SJCRH30 (cell line): ENCODE data around the gene ARHGAP5. TPM values are rescaled to one million over a fixed set of nuclear protein-coding genes. Genes with fewer than 3 reads are reported as not detected.

Experiments used
- DNase-seq, 2 experiments: peaks; one replicate each; pipeline ENCODE4 v3.0.0-alpha.2; 2015 to 2020
- H3K27ac ChIP-seq: fragments of 250-450 bp; sonication (Bioruptor Pico); 2 replicates; pipeline ENCODE4 v1.5.1; 2020; ENCODE audit warnings: mild to moderate bottlenecking, moderate library complexity
- H3K27me3 ChIP-seq: fragments of 250-450 bp; sonication (Bioruptor Pico); 2 replicates; pipeline ENCODE4 v1.5.1; 2020; ENCODE audit warnings: mild to moderate bottlenecking, moderate library complexity
- H3K36me3 ChIP-seq: fragments of 250-450 bp; sonication (Bioruptor Pico); 2 replicates; pipeline ENCODE4 v1.5.1; 2020; ENCODE audit warnings: mild to moderate bottlenecking, moderate library complexity
- H3K4me1 ChIP-seq: fragments of 250-450 bp; sonication (Bioruptor Pico); 2 replicates; pipeline ENCODE4 v1.5.1; 2020; ENCODE audit warnings: mild to moderate bottlenecking, moderate library complexity
- H3K4me3 ChIP-seq: fragments of 250-450 bp; sonication (Bioruptor Pico); 2 replicates; pipeline ENCODE4 v1.5.1; 2020; ENCODE audit warnings: mild to moderate bottlenecking, moderate library complexity
- H3K9me3 ChIP-seq: fragments of 250-450 bp; sonication (Bioruptor Pico); replicated peaks from 2 replicates; pipeline ENCODE4 v1.5.1; 2020; ENCODE audit warnings: mild to moderate bottlenecking, moderate library complexity
- total RNA-seq: library from RNA; depleted of rRNA; stranded (reverse); fragments of >200 nt; shearing (Covaris generic); gene quantifications from 2 replicates; pipeline ENCODE4 v1.2.3, GENCODE V29; 2014

Gene ARHGAP5
- total RNA-seq, 1 experiment from 2014 or later: 178 TPM

- H3K36me3 ChIP-seq: peaks cover 3% of the 10 kb centered on the region
These were observed 6.2 kb downstream of the ARHGAP5 start for GRCh38 chr14:32083315-32083624.

GRCh38 chr14:32083789-32084188 lies 6.7 kb downstream of the ARHGAP5 start:
- no peak for DNase-seq
- Histone ChIP-seq H3K4me3 (no peak overlapping the region), H3K4me1 (peaks cover 16% of the 10 kb centered on the region), H3K9me3 (no peaks in the 10 kb centered on the region; the same call in 1 of the 2 replicates), H3K36me3 (peaks cover 3% of the 10 kb centered on the region), H3K27me3 (no peaks in the 10 kb centered on the region), H3K27ac (no peak overlapping the region)

More at GRCh38 chr14:32083315-32083624, 6.2 kb downstream of the ARHGAP5 start:
- H3K9me3 ChIP-seq: no peaks in the 10 kb centered on the region; the same call in 1 of the 2 replicates
- no peak overlapping the region for H3K27ac ChIP-seq
- peaks cover 16% of the 10 kb centered on the region for H3K4me1 ChIP-seq
- no peak for DNase-seq
- no peaks in the 10 kb centered on the region for H3K27me3 ChIP-seq
- no peak overlapping the region for H3K4me3 ChIP-seq

- peaks cover 13% of the 10 kb centered on the region for H3K4me1 ChIP-seq
- no peak overlapping the region for H3K4me3 ChIP-seq
These were observed 8.2 kb downstream of the ARHGAP5 start for GRCh38 chr14:32085182-32085844.

GRCh38 chr14:32085845-32086383 lies 8.8 kb downstream of the ARHGAP5 start:
- Histone ChIP-seq H3K4me3 (no peak overlapping the region), H3K4me1 (peaks cover 13% of the 10 kb centered on the region)

More at GRCh38 chr14:32085182-32085844, 8.2 kb downstream of the ARHGAP5 start:
- Histone ChIP-seq H3K9me3 (no peaks in the 10 kb centered on the region; the same call in 1 of the 2 replicates), H3K36me3 (peaks cover 4% of the 10 kb centered on the region), H3K27ac (no peak overlapping the region), H3K27me3 (no peaks in the 10 kb centered on the region)
- no peak for DNase-seq

DNA sequence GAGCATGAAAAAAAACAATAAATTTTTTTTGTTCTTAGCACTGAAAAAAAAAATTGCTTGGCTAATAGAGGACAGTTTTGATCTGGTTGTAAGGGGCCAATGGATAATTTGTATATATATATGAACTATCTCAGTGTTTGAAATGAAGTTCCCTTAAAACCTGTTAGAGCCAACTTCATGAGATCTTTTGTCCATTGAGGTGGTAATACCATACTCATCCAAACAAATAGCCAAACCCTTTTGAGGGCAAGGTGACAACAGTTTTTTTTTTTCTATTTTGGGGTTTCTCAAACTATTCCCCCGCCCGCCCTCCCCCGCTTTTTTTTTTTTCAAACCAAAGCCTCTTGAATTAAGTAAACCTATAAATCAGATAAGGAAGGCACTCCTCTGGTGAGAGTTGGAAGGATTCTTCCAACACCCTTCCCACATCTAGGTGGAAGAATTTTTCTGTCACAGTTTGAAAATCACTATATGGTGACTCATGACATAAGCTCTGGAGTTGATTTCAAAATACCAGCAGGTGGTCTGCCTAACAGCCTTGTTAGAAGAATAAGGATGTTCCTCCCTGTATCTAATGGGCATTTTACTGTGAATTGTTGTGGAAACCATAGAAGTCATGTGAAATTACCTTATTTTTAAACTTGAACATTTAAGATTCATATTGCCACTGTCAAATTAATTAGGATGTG lies 10.2 kb downstream of the ARHGAP5 start:
- peak; percentile 52 to 79 for DNase-seq
- no peak overlapping the region for H3K4me3 ChIP-seq
- peaks cover 13% of the 10 kb centered on the region for H3K4me1 ChIP-seq
- H3K27me3 ChIP-seq: no peaks in the 10 kb centered on the region
- peaks cover 21% of the 10 kb centered on the region for H3K36me3 ChIP-seq
- H3K27ac ChIP-seq: peak overlapping the region; percentile 14
- H3K9me3 ChIP-seq: no peaks in the 10 kb centered on the region; the same call in 1 of the 2 replicates

More at GRCh38 chr14:32085845-32086383, 8.8 kb downstream of the ARHGAP5 start:
- Histone ChIP-seq H3K27ac (no peak overlapping the region), H3K9me3 (no peaks in the 10 kb centered on the region; the same call in 1 of the 2 replicates), H3K27me3 (no peaks in the 10 kb centered on the region), H3K36me3 (peaks cover 9% of the 10 kb centered on the region)
- DNase-seq: no peak

- Histone ChIP-seq H3K9me3 (no peaks in the 10 kb centered on the region; the same call in 1 of the 2 replicates), H3K27me3 (no peaks in the 10 kb centered on the region), H3K4me1 (peaks cover 13% of the 10 kb centered on the region), H3K36me3 (peaks cover 25% of the 10 kb centered on the region), H3K4me3 (no peak overlapping the region), H3K27ac (peak overlapping the region; percentile 14)
- no peak for DNase-seq
These were observed 10.8 kb downstream of the ARHGAP5 start for GRCh38 chr14:32087907-32088306.

DNA sequence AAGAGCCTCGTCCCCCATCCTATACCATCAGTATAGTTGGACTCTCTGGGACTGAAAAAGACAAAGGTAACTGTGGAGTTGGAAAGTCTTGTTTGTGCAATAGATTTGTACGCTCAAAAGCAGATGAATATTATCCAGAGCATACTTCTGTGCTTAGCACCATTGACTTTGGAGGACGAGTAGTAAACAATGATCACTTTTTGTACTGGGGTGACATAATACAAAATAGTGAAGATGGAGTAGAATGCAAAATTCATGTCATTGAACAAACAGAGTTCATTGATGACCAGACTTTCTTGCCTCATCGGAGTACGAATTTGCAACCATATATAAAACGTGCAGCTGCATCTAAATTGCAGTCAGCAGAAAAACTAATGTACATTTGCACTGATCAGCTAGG lies 13.6 kb downstream of the ARHGAP5 start:
- H3K9me3 ChIP-seq: no peaks in the 10 kb centered on the region
- H3K36me3 ChIP-seq: peaks cover 37% of the 10 kb centered on the region
- no peak overlapping the region for H3K4me3 ChIP-seq
- no peak overlapping the region for H3K27ac ChIP-seq
- no peak for DNase-seq
- H3K4me1 ChIP-seq: peaks cover 13% of the 10 kb centered on the region
- H3K27me3 ChIP-seq: no peaks in the 10 kb centered on the region

DNA sequence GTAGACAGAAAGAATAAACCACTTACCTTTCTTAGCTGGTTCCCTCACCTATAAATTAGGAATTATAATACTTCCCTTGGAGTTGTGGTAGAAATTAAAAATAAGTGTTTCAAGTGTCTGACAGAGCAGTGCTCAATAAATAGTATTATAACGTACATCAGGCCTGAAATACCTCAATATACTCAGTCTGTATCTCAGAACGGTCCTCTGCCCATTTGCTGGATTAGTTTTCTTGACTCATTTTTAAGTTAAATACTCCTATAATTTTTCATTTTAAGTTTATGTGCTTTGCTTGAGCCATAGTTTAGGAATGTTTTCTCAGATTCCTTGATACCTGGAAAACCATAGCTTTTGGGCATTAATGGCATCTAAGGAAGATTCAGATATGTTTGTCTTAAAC lies 22.4 kb downstream of the ARHGAP5 start:
- H3K9me3 ChIP-seq: no peaks in the 10 kb centered on the region
- no peak for DNase-seq
- H3K4me3 ChIP-seq: no peak overlapping the region
- peaks cover 27% of the 10 kb centered on the region for H3K36me3 ChIP-seq
- no peaks in the 10 kb centered on the region for H3K4me1 ChIP-seq
- H3K27ac ChIP-seq: no peak overlapping the region
- H3K27me3 ChIP-seq: no peaks in the 10 kb centered on the region

- DNase-seq: no peak
- peaks cover 21% of the 10 kb centered on the region for H3K36me3 ChIP-seq
- no peak overlapping the region for H3K4me3 ChIP-seq
- H3K4me1 ChIP-seq: no peaks in the 10 kb centered on the region
- no peaks in the 10 kb centered on the region for H3K9me3 ChIP-seq
- H3K27me3 ChIP-seq: no peaks in the 10 kb centered on the region
- no peak overlapping the region for H3K27ac ChIP-seq
These were observed 23.1 kb downstream of the ARHGAP5 start for GRCh38 chr14:32100175-32100574.

GRCh38 chr14:32102152-32102787 lies 25.2 kb downstream of the ARHGAP5 start:
- no peak overlapping the region for H3K27ac ChIP-seq
- no peaks in the 10 kb centered on the region for H3K4me1 ChIP-seq
- DNase-seq: no peak
- H3K27me3 ChIP-seq: no peaks in the 10 kb centered on the region
- H3K9me3 ChIP-seq: no peaks in the 10 kb centered on the region
- H3K36me3 ChIP-seq: peaks cover 21% of the 10 kb centered on the region
- no peak overlapping the region for H3K4me3 ChIP-seq

DNA sequence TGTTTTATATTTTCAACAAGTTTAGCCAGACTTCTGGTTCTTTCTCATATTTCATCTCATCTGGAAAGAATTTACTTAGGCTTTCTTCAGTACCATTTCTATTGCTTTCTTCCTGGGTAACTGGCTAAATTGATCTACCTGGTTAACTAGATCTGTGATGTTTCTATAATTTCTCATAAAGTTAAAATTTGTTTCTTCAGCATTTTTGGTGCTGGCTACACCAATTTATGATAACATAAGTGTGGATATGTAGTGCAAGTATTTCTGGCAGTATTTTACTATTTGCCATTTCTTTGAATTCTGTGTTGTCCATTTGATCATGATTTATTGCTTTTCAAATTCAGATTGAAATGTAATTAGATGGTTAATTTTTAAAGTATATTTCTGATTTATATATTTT lies 25.9 kb downstream of the ARHGAP5 start:
- Histone ChIP-seq H3K36me3 (peaks cover 21% of the 10 kb centered on the region), H3K9me3 (no peaks in the 10 kb centered on the region), H3K4me1 (no peaks in the 10 kb centered on the region), H3K27me3 (no peaks in the 10 kb centered on the region), H3K27ac (no peak overlapping the region), H3K4me3 (no peak overlapping the region)
- DNase-seq: no peak

DNA sequence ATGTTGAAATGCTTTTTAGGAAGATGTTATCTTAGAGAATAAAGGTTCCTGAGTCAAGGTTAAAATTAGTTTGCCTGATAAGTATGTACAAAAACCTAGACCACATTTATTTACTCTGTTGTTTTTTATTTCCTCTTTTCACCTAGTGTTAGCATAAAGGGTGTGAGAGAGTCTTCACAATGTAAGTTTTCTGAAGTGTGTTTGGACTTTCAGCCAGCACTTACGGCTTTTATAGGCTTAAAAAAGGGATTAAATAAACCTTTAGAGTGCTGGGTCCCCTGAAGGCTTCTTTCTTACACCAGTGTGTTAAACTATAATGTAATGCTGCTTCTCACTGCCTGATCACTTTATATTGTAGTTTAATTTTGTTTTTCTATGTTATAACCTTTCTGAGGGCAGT lies 27.2 kb downstream of the ARHGAP5 start:
- Histone ChIP-seq H3K27me3 (no peaks in the 10 kb centered on the region), H3K36me3 (peaks cover 27% of the 10 kb centered on the region), H3K9me3 (no peaks in the 10 kb centered on the region), H3K4me1 (no peaks in the 10 kb centered on the region), H3K4me3 (no peak overlapping the region), H3K27ac (no peak overlapping the region)
- DNase-seq: no peak

GRCh38 chr14:32104803-32105202 lies 27.7 kb downstream of the ARHGAP5 start:
- Histone ChIP-seq H3K27me3 (no peaks in the 10 kb centered on the region), H3K27ac (no peak overlapping the region), H3K36me3 (peaks cover 27% of the 10 kb centered on the region), H3K4me3 (no peak overlapping the region), H3K9me3 (no peaks in the 10 kb centered on the region), H3K4me1 (no peaks in the 10 kb centered on the region)
- no peak for DNase-seq

DNA sequence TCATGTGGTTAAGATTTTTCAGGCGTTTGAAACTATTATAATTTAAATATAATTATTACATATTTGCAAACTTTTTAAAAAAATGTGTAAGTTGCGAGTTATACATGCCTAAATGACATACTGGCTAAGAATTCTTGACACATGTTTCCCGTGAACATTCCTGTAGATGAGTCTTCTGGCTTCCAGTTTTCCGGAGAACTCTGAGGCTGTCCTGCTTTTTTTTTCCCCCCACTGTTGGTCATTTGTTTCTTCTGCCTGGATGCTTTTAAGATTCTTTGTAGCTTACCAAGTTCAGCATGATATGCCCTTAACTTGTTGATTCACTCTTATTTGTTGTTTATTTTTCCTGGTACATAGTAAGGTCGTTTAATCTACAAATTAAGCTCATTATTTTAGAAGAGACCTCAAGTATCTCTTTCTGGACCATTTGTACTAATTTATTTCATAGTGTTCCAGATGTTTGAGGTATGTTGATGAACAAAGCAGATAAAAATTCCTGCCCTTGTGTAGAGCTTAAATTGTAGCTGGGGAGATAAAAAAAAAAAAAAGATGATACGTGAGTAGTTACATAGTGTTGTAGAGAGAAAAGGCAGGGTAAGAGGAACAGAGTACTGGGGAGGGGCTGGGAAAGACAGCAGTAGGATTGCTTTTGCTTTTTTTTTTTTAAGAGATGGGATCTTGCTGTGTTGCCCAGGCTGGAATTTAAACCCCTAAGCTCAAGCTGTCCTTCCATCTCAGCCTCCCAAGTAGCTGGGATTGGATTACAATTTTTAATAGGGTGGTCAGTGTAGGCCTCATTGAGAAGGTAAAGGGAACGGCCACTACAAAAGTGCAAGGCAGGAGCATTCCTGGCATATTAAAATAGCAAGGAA lies 32.8 kb downstream of the ARHGAP5 start:
- no peak overlapping the region for H3K27ac ChIP-seq
- H3K27me3 ChIP-seq: no peaks in the 10 kb centered on the region
- H3K4me1 ChIP-seq: no peaks in the 10 kb centered on the region
- H3K9me3 ChIP-seq: no peaks in the 10 kb centered on the region; the same call in 1 of the 2 replicates
- H3K36me3 ChIP-seq: peaks cover 27% of the 10 kb centered on the region; the same call in 1 of the 2 replicates
- DNase-seq: no peak
- no peak overlapping the region for H3K4me3 ChIP-seq
